HL-60 (cell line): Measurements from ENCODE around the gene HDAC8.

Source experiments
- DNase-seq, 2 experiments: peaks; one replicate each; pipeline ENCODE4 v3.0.0-alpha.2; 2010 to 2020; ENCODE audit warnings: low read depth in 1 of 2, low spot score in 1 of 2
- H3K27ac ChIP-seq: fragments of 250-450 bp; sonication (Bioruptor Pico); replicated peaks from 2 replicates; pipeline ENCODE4 v1.5.1; 2020; ENCODE audit warnings: mild to moderate bottlenecking, moderate library complexity
- H3K27me3 ChIP-seq: fragments of 250-450 bp; sonication (Bioruptor Pico); 2 replicates; pipeline ENCODE4 v1.5.1; 2021; ENCODE audit warnings: mild to moderate bottlenecking, moderate library complexity; ENCODE audit not compliant: insufficient read depth, poor library complexity, severe bottlenecking
- H3K4me3 ChIP-seq: replicated peaks from 2 replicates; pipeline ENCODE4 v1.5.1; 2011; ENCODE audit warnings: mild to moderate bottlenecking, control low read depth, low read length; ENCODE audit not compliant: insufficient read depth
- CTCF ChIP-seq: IDR thresholded peaks from one replicate; pipeline ENCODE4 v1.5.1; 2011; ENCODE audit warnings: low read length, control low read depth, inconsistent platforms; ENCODE audit not compliant: insufficient read depth
- GABPA ChIP-seq: IDR thresholded peaks from 2 replicates; pipeline ENCODE4 v1.6.1; 2012; ENCODE audit warnings: low read depth
- POLR2AphosphoS5 ChIP-seq: IDR thresholded peaks from 2 replicates; pipeline ENCODE4 v1.6.1; 2012; ENCODE audit warnings: low read depth
- REST ChIP-seq: IDR thresholded peaks from 2 replicates; pipeline ENCODE4 v1.6.1; 2012; ENCODE audit warnings: low read depth; ENCODE audit not compliant: insufficient replicate concordance
- SPI1 ChIP-seq: IDR thresholded peaks from 2 replicates; pipeline ENCODE4 v1.6.1; 2012; ENCODE audit warnings: low read depth, mild to moderate bottlenecking, borderline replicate concordance

Gene HDAC8

GRCh38 chrX:72294497-72294896 lies 278.1 kb downstream of the HDAC8 start:
- peaks cover 2% of the 10 kb centered on the region for H3K27me3 ChIP-seq
- no peak overlapping the region for H3K27ac ChIP-seq
- TF ChIP-seq SPI1 (no peak), POLR2AphosphoS5 (no peak), REST (no peak), CTCF (no peak), GABPA (no peak)
- no peak overlapping the region for H3K4me3 ChIP-seq
- DNase-seq = no peak

GRCh38 chrX:72282302-72282701 lies 290.3 kb downstream of the HDAC8 start:
- no peak for DNase-seq
- TF ChIP-seq REST = no peak
- TF ChIP-seq POLR2AphosphoS5 = no peak
- TF ChIP-seq CTCF = no peak
- no peak for TF ChIP-seq GABPA
- TF ChIP-seq SPI1 = no peak
- Histone ChIP-seq H3K27me3 (no peaks in the 10 kb centered on the region), H3K4me3 (no peak overlapping the region), H3K27ac (no peak overlapping the region)

GRCh38 chrX:72280321-72280845 lies 292.3 kb downstream of the HDAC8 start:
- no peak for DNase-seq
- Histone ChIP-seq H3K27me3 (no peaks in the 10 kb centered on the region), H3K27ac (no peak overlapping the region), H3K4me3 (no peak overlapping the region)
- no peak for TF ChIP-seq POLR2AphosphoS5
- no peak for TF ChIP-seq SPI1
- TF ChIP-seq CTCF = no peak
- TF ChIP-seq REST = no peak
- TF ChIP-seq GABPA = no peak
